ENCODE measurements around the gene CLDN8. TPM values are rescaled to one million over a fixed set of nuclear protein-coding genes. Genes with fewer than 3 reads are reported as not detected.

The CLDN8 gene
- total RNA-seq, 1 donor = not detected

DNA sequence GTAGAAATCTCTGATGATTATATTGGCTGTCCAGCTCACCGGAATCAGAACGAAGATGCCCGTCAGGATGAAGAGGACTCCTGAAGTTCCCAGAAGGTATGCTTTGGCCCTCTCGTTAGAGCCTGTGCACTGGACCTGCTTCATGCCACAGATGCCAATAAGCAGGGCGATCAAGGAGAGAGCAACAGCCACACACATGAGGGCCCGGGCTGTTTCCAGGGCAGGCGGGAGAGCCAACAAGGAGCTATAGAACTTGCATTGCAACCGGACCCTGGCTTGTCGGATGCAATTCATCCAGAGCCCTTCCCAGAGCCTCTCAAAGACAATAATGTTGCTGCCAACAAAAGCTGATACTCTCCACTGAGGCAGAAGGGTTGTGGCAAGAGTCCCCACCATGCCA lies 49.7 kb downstream of the CLDN8 start:
- H3K4me1 ChIP-seq (ENCODE audit: insufficient read depth, low read length) = no peaks in the 10 kb centered on the region
- H3K4me3 ChIP-seq (ENCODE audit: low read length) = no peak overlapping the region
- no peaks in the 10 kb centered on the region for H3K9me3 ChIP-seq (ENCODE audit: low read depth, low read length)
- no peaks in the 10 kb centered on the region for H3K27me3 ChIP-seq (ENCODE audit: insufficient read depth, low read length)

DNA sequence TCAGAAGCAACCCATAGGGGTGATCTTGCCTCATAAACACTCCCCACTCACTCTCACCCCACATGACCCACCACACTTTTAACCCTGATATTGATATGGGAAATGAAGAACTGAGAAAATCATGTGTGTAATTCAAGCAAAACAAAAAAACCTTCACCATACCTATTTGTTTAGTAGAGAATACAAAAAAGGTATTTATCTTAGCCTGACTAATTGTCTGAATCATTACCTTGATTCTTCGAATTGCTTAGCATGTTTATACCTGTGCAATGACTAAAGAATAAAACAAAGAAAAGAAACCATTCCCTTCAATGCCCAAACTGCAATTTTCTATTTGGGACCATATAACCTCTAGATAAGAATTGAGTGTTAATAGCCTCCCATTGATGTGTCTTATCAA lies 51.1 kb downstream of the CLDN8 start:
- no peaks in the 10 kb centered on the region for H3K9me3 ChIP-seq (ENCODE audit: low read depth, low read length)
- no peaks in the 10 kb centered on the region for H3K4me1 ChIP-seq (ENCODE audit: insufficient read depth, low read length)
- no peak overlapping the region for H3K4me3 ChIP-seq (ENCODE audit: low read length)
- H3K27me3 ChIP-seq (ENCODE audit: insufficient read depth, low read length) = no peaks in the 10 kb centered on the region

Other genes starting within 250 kb of the CLDN8 start
- gene CLDN17, start 49.3 kb downstream of the CLDN8 start, total RNA-seq = not detected
- not detected for gene KRTAP24-1, start 66.9 kb upstream of the CLDN8 start, total RNA-seq
- gene KRTAP25-1, start 73.4 kb upstream of the CLDN8 start, total RNA-seq = not detected
- not detected for gene KRTAP26-1, start 104.2 kb upstream of the CLDN8 start, total RNA-seq
- not detected for gene KRTAP27-1, start 121.6 kb upstream of the CLDN8 start, total RNA-seq
- not detected for gene KRTAP23-1, start 132.5 kb upstream of the CLDN8 start, total RNA-seq
- not detected for gene KRTAP13-2, start 156.2 kb upstream of the CLDN8 start, total RNA-seq
- not detected for gene KRTAP13-1, start 179.9 kb upstream of the CLDN8 start, total RNA-seq
- gene KRTAP13-3, start 209.8 kb upstream of the CLDN8 start, total RNA-seq = not detected
- gene KRTAP13-4, start 214.1 kb upstream of the CLDN8 start, total RNA-seq = not detected
- not detected for gene KRTAP15-1, start 224.2 kb upstream of the CLDN8 start, total RNA-seq

All from mononuclear cell (primary cell).